Left forelimb (tissue), 1 donor: Measurements from ENCODE around the gene GRM8.

Experiments
- DNase-seq: peaks from one replicate; pipeline ENCODE4 v3.0.0-alpha.2; 2018; ENCODE audit warnings: low spot score

GRM8 gene

GRCh38 chr7:127146746-127147536, 105.8 kb downstream of the GRM8 start:
- no peak for DNase-seq

DNA sequence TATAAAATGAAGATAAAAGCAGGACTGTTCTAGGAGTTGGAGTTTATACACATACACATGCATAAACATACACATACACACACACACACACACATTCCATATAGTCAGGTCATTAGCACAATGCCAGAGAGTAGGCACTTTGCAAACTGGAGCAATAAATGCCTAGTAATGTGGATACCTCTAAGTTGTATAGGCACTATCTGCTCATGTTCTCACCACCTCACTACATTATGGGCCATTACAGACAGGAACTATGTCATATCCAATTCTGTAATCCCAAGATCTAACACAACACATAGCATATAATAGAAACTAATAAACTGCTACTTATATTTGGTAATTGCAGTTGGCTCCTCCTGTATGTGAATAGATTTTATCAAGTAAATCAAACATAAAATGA, 115.6 kb downstream of the GRM8 start:
- no peak for DNase-seq

- DNase-seq: no peak
These were observed 116.8 kb downstream of the GRM8 start for GRCh38 chr7:127135871-127136485.

DNA sequence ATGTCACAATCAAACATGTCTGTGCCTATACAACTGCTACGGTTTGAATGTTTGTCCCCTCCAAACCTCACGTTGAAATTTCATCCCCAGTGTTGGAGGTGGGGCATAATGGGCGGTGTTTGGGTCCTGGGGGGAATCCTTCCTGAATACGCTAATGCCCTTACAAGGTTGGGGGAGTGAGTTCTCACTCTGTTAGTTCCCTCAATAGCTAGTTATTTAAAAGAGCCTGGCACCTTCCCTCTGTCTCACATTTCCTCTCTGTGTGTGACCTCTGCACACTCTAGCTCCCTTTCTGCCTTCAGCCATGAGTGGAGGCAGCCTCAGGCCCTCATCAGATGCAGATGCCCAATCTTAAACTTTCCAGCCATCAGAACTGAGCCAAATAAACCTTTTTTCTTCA, 129.5 kb downstream of the GRM8 start:
- DNase-seq: no peak

DNA sequence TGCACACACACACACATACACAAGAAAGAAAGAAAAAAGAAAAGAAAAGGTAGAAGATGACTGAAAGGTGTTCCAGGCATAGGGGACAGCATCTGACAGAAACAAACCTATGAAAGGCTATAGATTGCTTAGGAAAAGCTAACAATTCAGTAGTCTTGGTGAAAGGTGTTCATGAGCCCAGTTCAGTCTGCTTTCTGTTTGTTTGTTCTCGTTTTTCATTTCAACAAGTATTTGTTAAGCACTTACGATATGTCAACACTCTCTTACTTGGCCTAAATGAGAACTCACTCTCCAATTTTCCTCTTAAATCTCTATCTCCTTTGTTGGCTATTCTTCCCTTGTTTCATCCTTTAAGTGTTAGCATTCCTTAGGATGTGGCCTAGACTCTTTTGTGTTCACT, 133.2 kb downstream of the GRM8 start:
- no peak for DNase-seq

- DNase-seq: no peak
These were observed 137.9 kb downstream of the GRM8 start for GRCh38 chr7:127114742-127115265.

- no peak for DNase-seq
These were observed 145.1 kb downstream of the GRM8 start for GRCh38 chr7:127107601-127108007.

- no peak for DNase-seq
These were observed 159.4 kb downstream of the GRM8 start for GRCh38 chr7:127093340-127093739.

- no peak for DNase-seq
These were observed 161.1 kb downstream of the GRM8 start for GRCh38 chr7:127091620-127092019.

DNA sequence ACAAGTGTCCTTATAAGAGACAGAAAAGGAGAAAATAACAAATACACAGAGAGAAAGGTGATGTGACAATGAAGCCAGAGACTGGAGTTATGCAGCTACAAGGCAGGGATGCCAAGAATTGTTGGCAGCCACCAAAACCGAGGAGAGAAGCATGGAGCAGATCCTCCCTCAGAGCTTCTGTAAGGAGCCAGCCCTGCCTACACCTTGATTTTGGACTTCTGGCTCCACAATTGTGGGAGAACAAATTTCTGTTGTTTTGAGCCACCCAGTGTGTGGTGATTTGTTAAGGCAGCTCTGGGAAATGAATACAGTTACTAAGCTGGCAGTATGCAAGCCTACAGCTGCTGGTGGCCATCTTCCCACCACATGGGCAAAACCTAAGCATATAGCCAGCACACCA, 163.6 kb downstream of the GRM8 start:
- DNase-seq: no peak

GRCh38 chr7:127081539-127081938, 171.2 kb downstream of the GRM8 start:
- DNase-seq: no peak

DNA sequence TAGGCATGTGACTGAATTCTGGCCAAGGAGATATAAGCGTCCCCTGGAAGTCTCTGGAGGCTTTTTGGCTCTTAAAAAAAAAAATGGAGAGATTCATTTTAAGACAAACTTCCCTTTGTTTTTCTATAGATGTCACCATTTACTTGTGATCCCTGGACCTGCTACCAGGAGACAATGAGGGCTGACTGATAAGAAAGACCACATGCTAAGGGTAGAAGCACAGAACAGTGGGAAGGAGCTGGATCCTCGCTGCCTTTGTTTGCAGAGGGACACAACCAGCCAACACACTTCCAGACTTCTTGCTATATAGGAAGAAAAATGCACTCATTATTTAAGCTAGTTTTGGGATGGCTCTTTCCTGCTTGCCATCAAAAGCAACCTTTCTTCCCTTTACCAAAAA, 172.2 kb downstream of the GRM8 start:
- DNase-seq: no peak

- no peak for DNase-seq
These were observed 185.8 kb downstream of the GRM8 start for GRCh38 chr7:127066974-127067373.

DNA sequence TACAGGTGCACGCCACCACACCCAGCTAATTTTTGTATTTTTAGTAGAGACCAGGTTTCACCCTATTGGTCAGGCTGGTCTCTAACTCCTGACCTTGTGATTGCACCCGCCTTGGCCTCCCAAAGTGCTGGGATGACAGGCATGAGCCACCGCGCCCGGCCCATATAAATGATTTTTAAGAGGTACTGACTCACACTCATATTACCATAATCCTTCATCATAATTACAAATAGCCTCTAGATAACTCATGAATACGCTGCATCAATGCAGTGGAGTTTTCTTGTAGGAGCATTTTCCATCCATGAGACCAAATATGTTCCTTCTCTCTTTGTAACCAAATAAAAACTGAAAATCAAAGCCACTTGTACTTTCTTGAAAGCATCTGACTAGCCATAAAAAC, 193.3 kb downstream of the GRM8 start:
- no peak for DNase-seq

GRCh38 chr7:127057918-127058317, 194.8 kb downstream of the GRM8 start:
- DNase-seq: no peak

DNA sequence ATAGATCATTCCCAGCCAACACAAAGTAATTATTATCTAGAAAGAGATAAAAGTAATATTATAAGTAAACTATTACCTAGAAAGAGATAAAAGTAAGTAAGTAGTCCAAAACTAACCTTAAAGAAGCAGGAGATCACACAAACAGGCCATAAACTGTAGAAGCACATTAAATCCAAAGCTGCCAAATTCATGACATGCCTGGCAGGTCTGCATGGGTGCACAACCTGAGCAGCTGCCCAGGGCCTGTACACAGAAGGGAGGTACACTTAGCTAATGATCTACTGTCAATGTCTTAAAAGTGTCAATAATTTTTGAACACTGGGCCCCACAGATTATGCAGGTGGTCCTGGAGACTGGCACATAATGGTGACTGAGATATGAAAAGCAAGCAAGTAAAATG, 196.5 kb downstream of the GRM8 start:
- no peak for DNase-seq

GRCh38 chr7:127047521-127047920, 205.2 kb downstream of the GRM8 start:
- no peak for DNase-seq

- no peak for DNase-seq
These were observed 210.9 kb downstream of the GRM8 start for GRCh38 chr7:127041689-127042452.

GRCh38 chr7:127040042-127040441, 212.7 kb downstream of the GRM8 start:
- no peak for DNase-seq

GRCh38 chr7:127039541-127039940, 213.2 kb downstream of the GRM8 start:
- no peak for DNase-seq

GRCh38 chr7:127035203-127035849, 217.4 kb downstream of the GRM8 start:
- DNase-seq: no peak

DNA sequence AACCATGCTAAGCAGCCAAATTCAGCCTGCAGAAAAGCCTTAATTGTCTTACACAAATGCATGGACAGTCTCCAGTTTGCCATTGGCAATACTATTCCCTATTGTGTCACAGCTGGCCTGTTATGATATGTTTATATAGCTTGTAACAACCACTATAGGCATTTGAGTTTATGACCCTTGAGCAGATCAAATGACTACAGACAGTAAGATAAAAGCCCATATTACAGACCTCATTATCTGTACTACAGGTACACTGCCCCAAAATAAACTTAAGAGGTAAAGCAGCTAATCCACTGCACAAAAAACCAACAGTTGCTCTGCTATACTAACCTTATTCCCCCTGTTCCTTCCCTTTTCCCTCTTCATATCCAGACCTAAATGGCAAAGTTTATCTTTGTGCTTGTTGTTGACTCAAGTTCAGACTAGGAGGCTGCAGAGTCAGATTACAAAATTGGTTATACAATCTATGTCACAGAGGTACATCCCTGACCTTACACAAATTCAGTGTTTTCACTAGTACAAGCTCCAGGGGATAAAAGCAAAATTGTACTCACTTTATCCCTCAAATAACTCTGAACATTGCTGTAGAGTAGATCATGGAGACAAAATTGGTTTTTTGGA, 218.4 kb downstream of the GRM8 start:
- DNase-seq: no peak
